Neuronal stem cell (in vitro differentiated cells): ENCODE data around the gene LRP1.
A peak's percentile ranks its signal among the peaks of the same experiment; 100 is the strongest.

Source experiments
- DNase-seq: peaks from one replicate; pipeline ENCODE4 v3.0.0-alpha.2; 2013; ENCODE audit warnings: low spot score
- H2AFZ ChIP-seq: one replicate; pipeline ENCODE4 v1.6.1; 2013; ENCODE audit warnings: mild to moderate bottlenecking, low read length, inconsistent platforms
- H2AK5ac ChIP-seq: 2 replicates; pipeline ENCODE4 v1.6.1; 2013; ENCODE audit warnings: low read depth, mild to moderate bottlenecking, inconsistent platforms, low read length, moderate library complexity, mixed read lengths
- H2BK120ac ChIP-seq: 2 replicates; pipeline ENCODE4 v1.6.1; 2013; ENCODE audit warnings: low read depth, mild to moderate bottlenecking, inconsistent platforms, low read length, moderate library complexity, mixed read lengths
- H2BK12ac ChIP-seq: one replicate; pipeline ENCODE4 v1.6.1; 2013; ENCODE audit warnings: low read length, inconsistent platforms
- H2BK15ac ChIP-seq: 2 replicates; pipeline ENCODE4 v1.6.1; 2013; ENCODE audit warnings: mild to moderate bottlenecking, low read length, inconsistent platforms, mixed read lengths
- H2BK5ac ChIP-seq: one replicate; pipeline ENCODE4 v1.6.1; 2013; ENCODE audit warnings: inconsistent platforms, mild to moderate bottlenecking, low read length, moderate library complexity
- H3K14ac ChIP-seq: one replicate; pipeline ENCODE4 v1.6.1; 2013; ENCODE audit warnings: low read length, inconsistent platforms
- H3K18ac ChIP-seq: 2 replicates; pipeline ENCODE4 v1.6.1; 2013; ENCODE audit warnings: low read length, inconsistent platforms
- H3K23ac ChIP-seq: 2 replicates; pipeline ENCODE4 v1.6.1; 2013; ENCODE audit warnings: low read depth, mild to moderate bottlenecking, mixed read lengths, low read length, inconsistent platforms; ENCODE audit not compliant: poor library complexity
- H3K27ac ChIP-seq: replicated peaks from 3 replicates; pipeline ENCODE4 v1.5.1; 2013; ENCODE audit warnings: low read length, inconsistent platforms
- H3K27me3 ChIP-seq, 3 experiments: 2 replicates each; pipeline ENCODE4 v1.6.1; 2013; ENCODE audit warnings: low read length in 3 of 3, mild to moderate bottlenecking in 2 of 3, inconsistent platforms in 1 of 3, low read depth in 1 of 3, mixed read lengths in 1 of 3, moderate library complexity in 1 of 3; ENCODE audit not compliant: control insufficient read depth in 3 of 3, insufficient read depth in 3 of 3
- H3K36me3 ChIP-seq, 2 donors: replicated peaks in 1 of 2; 2 replicates each; pipeline ENCODE4 v1.6.1; 2013; ENCODE audit warnings: low read length in 2 of 2; ENCODE audit not compliant: control insufficient read depth in 2 of 2, insufficient read depth in 2 of 2
- H3K4ac ChIP-seq: 2 replicates; pipeline ENCODE4 v1.6.1; 2013; ENCODE audit warnings: inconsistent platforms, mild to moderate bottlenecking, low read length, moderate library complexity
- H3K4me1 ChIP-seq, 2 donors: 1 replicate in 1 of 2; 2 replicates in 1 of 2; pipeline ENCODE4 v1.6.1; 2013; ENCODE audit warnings: low read length in 2 of 2, low read depth in 1 of 2; ENCODE audit not compliant: control insufficient read depth in 2 of 2, insufficient read depth in 1 of 2
- H3K4me2 ChIP-seq: one replicate; pipeline ENCODE4 v1.6.1; 2013; ENCODE audit warnings: mild to moderate bottlenecking, low read length, inconsistent platforms; ENCODE audit not compliant: insufficient read depth, poor library complexity, severe bottlenecking
- H3K4me3 ChIP-seq, 2 donors: 2 replicates each; pipeline ENCODE4 v1.5.1; 2013; ENCODE audit warnings: low read length in 2 of 2, mild to moderate bottlenecking in 2 of 2, inconsistent platforms in 1 of 2, moderate library complexity in 1 of 2
- H3K79me1 ChIP-seq: one replicate; pipeline ENCODE4 v1.6.1; 2013; ENCODE audit warnings: low read depth, mild to moderate bottlenecking, inconsistent platforms, low read length, moderate library complexity
- H3K9ac ChIP-seq: one replicate; pipeline ENCODE4 v1.6.1; 2013; ENCODE audit warnings: mild to moderate bottlenecking, low read depth, low read length, inconsistent platforms; ENCODE audit not compliant: poor library complexity
- H3K9me3 ChIP-seq, 2 donors: replicated peaks in 1 of 2; 2 replicates each; pipeline versions ENCODE3 to v1.6.1; 2013; ENCODE audit warnings: low read length in 2 of 2, mild to moderate bottlenecking in 2 of 2, inconsistent platforms in 1 of 2, low read depth in 1 of 2, mixed read lengths in 1 of 2, moderate library complexity in 1 of 2; ENCODE audit not compliant: control insufficient read depth in 2 of 2, insufficient read depth in 1 of 2
- H4K8ac ChIP-seq: one replicate; pipeline ENCODE4 v1.6.1; 2013; ENCODE audit warnings: low read depth, mild to moderate bottlenecking, inconsistent platforms, low read length, moderate library complexity
- H4K91ac ChIP-seq: one replicate; pipeline ENCODE4 v1.6.1; 2013; ENCODE audit warnings: low read length, low read depth, mild to moderate bottlenecking, inconsistent platforms; ENCODE audit not compliant: poor library complexity
- WGBS, 2 donors: extraction: QIAGEN DNeasy Blood & Tissue Kit; methylation state at CpG; one replicate each; pipeline ENCODE4 v1.1.7; 2013; ENCODE audit warnings: missing lambda C conversion rate in 2 of 2, mixed read lengths in 1 of 2; ENCODE audit not compliant: insufficient read length in 2 of 2, insufficient replicate concordance in 1 of 2; ENCODE audit errors: extremely low coverage in 2 of 2; 5-methylcytosine and 5-hydroxymethylcytosine counted together

Gene LRP1

GRCh38 chr12:57141249-57141648, 13.0 kb downstream of the LRP1 start:
- no CpG with 5 or more reads among the region's 8 CpGs for WGBS, 2 donors

GRCh38 chr12:57142121-57142520, 13.8 kb downstream of the LRP1 start:
- no peak overlapping the region for H3K23ac ChIP-seq
- H3K27ac ChIP-seq, result no peak overlapping the region
- H3K18ac ChIP-seq, result no peak overlapping the region
- no peak overlapping the region for H3K4me2 ChIP-seq
- peaks cover 48 to 91% of the 10 kb centered on the region in 2 donors for H3K36me3 ChIP-seq
- no peak overlapping the region for H2BK120ac ChIP-seq
- peaks cover 6% of the 10 kb centered on the region for H3K79me1 ChIP-seq
- H2BK5ac ChIP-seq, result no peak overlapping the region
- DNase-seq, result no peak
- H4K8ac ChIP-seq, result no peak overlapping the region
- WGBS, 2 donors, result no CpG with 5 or more reads among the region's 9 CpGs
- no peaks in the 10 kb centered on the region for H3K9me3 ChIP-seq
- no peak overlapping the region for H4K91ac ChIP-seq
- no peak overlapping the region for H2AK5ac ChIP-seq
- no peaks in the 10 kb centered on the region for H3K27me3 ChIP-seq
- peaks cover under 1 to 11% of the 10 kb centered on the region in 2 donors for H3K4me1 ChIP-seq
- no peak overlapping the region for H2BK15ac ChIP-seq
- no peak overlapping the region for H3K4me3 ChIP-seq
- no peak overlapping the region for H3K14ac ChIP-seq
- no peak overlapping the region for H3K4ac ChIP-seq
- H2AFZ ChIP-seq, result no peak overlapping the region
- H3K9ac ChIP-seq, result no peak overlapping the region
- H2BK12ac ChIP-seq, result no peak overlapping the region

More at GRCh38 chr12:57141249-57141648, 13.0 kb downstream of the LRP1 start:
- Histone ChIP-seq H4K91ac (no peak overlapping the region), H2AFZ (no peak overlapping the region), H2AK5ac (no peak overlapping the region), H2BK15ac (no peak overlapping the region), H3K9me3 (no peaks in the 10 kb centered on the region), H4K8ac (no peak overlapping the region), H3K4me3 (no peak overlapping the region), H2BK120ac (no peak overlapping the region), H2BK12ac (no peak overlapping the region), H3K36me3 (peaks cover 43 to 82% of the 10 kb centered on the region in 2 donors), H3K27ac (no peak overlapping the region), H3K4me2 (no peak overlapping the region), H3K23ac (no peak overlapping the region), H3K18ac (no peak overlapping the region), H3K9ac (no peak overlapping the region), H3K4me1 (peaks cover 0 to 10% of the 10 kb centered on the region in 2 donors), H3K27me3 (no peaks in the 10 kb centered on the region), H3K14ac (no peak overlapping the region), H3K4ac (no peak overlapping the region), H2BK5ac (no peak overlapping the region), H3K79me1 (peaks cover 10% of the 10 kb centered on the region)
- DNase-seq, result no peak

GRCh38 chr12:57142727-57143126, 14.4 kb downstream of the LRP1 start:
- Histone ChIP-seq H2BK15ac (no peak overlapping the region), H3K23ac (no peak overlapping the region), H2BK12ac (no peak overlapping the region), H2AFZ (no peak overlapping the region), H3K9me3 (no peaks in the 10 kb centered on the region), H2AK5ac (no peak overlapping the region), H3K79me1 (peaks cover 6% of the 10 kb centered on the region), H3K4me2 (no peak overlapping the region), H2BK120ac (no peak overlapping the region), H3K14ac (no peak overlapping the region), H3K4me3 (no peak overlapping the region), H3K4ac (no peak overlapping the region), H3K4me1 (peaks cover 4 to 16% of the 10 kb centered on the region in 2 donors), H3K9ac (no peak overlapping the region), H3K36me3 (peaks cover 48 to 97% of the 10 kb centered on the region in 2 donors), H4K91ac (no peak overlapping the region), H3K27me3 (no peaks in the 10 kb centered on the region), H4K8ac (no peak overlapping the region), H2BK5ac (no peak overlapping the region), H3K18ac (no peak overlapping the region), H3K27ac (no peak overlapping the region)
- no peak for DNase-seq
- WGBS, 2 donors, result no CpG with 5 or more reads among the region's 7 CpGs

- H3K4me1 ChIP-seq, result peaks cover 4 to 16% of the 10 kb centered on the region in 2 donors
- no peak overlapping the region for H2BK5ac ChIP-seq
- no peak overlapping the region for H3K14ac ChIP-seq
- no peak overlapping the region for H2BK15ac ChIP-seq
- no peak overlapping the region for H4K8ac ChIP-seq
- H2BK12ac ChIP-seq, result no peak overlapping the region
- H3K27ac ChIP-seq, result no peak overlapping the region
- H3K4ac ChIP-seq, result no peak overlapping the region
- no peak overlapping the region for H3K4me2 ChIP-seq
- no peak for DNase-seq
- WGBS, 2 donors, result no CpG with 5 or more reads among the region's 4 CpGs
- no peaks in the 10 kb centered on the region for H3K27me3 ChIP-seq
- H3K36me3 ChIP-seq, result peaks cover 49 to 98% of the 10 kb centered on the region in 2 donors
- H4K91ac ChIP-seq, result no peak overlapping the region
- peaks cover 6% of the 10 kb centered on the region for H3K79me1 ChIP-seq
- H3K9me3 ChIP-seq, result no peaks in the 10 kb centered on the region
- H3K4me3 ChIP-seq, result no peak overlapping the region
- H2BK120ac ChIP-seq, result no peak overlapping the region
- no peak overlapping the region for H3K9ac ChIP-seq
- H2AK5ac ChIP-seq, result no peak overlapping the region
- no peak overlapping the region for H2AFZ ChIP-seq
- H3K23ac ChIP-seq, result no peak overlapping the region
- peak overlapping the region; percentile 35 for H3K18ac ChIP-seq
These were observed 15.2 kb downstream of the LRP1 start for GRCh38 chr12:57143454-57143853.
